ENCODE data around the gene TMEM234.

Gene TMEM234

GRCh38 chr1:32170991-32171390 is 51.2 kb downstream of the TMEM234 start:
- no peak for DNase-seq

Measured in EL (cell line).